ENCODE results near the gene ACTRT2. TPM values are rescaled to one million over a fixed set of nuclear protein-coding genes. Genes with fewer than 3 reads are reported as not detected.

Gene ACTRT2
- total RNA-seq, 1 donor from 2014 or later, result not detected

DNA sequence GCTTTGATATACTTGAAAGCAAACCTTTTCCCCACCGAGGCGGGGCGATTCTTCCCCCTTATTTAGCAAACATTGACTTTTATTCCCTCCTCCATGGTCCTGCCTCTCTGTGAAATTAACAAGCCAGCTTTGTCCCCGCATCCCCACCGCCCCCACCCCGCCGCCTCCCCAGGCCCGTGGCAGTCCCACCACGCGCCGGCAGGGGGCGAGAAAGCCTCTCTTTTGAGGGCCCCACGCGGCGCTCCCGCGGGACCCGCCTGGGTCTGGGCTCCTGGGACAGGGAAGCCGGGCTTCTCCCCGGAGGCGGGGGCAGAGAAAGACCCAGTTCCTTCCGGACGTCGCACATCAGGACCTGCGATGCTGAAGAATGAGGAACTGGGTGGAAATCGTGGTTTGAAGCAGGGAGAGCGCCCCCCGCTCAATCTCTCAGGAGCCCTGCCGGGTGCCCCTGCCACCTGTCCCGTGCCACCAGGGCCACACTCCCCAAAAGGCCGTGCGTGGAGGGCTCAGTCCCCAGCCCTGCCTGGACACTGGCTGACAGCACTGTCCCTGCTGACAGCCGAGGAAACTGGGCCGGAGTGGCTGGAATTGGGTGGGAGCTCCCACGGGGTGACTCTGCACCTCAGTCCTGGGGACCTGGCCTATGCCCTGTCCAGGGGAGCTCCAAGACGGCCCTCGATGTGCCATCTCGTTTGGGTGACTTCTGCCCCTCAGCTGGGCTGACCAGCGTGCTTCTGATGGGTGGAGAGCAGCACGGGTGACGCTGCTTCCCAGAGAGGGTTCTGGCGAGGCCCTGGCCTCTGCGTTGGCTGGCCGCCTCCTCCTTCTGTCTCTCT is 8.6 kb upstream of the ACTRT2 start:
- intact Hi-C loops (cut with micrococcal nuclease), result loop anchor here (5.0 kb wide), 1 partner anchor 410 kb away; no protein-coding TSS in a partner anchor
- DNase-seq, result peak; percentile 48
- TF ChIP-seq, protein P1, sequence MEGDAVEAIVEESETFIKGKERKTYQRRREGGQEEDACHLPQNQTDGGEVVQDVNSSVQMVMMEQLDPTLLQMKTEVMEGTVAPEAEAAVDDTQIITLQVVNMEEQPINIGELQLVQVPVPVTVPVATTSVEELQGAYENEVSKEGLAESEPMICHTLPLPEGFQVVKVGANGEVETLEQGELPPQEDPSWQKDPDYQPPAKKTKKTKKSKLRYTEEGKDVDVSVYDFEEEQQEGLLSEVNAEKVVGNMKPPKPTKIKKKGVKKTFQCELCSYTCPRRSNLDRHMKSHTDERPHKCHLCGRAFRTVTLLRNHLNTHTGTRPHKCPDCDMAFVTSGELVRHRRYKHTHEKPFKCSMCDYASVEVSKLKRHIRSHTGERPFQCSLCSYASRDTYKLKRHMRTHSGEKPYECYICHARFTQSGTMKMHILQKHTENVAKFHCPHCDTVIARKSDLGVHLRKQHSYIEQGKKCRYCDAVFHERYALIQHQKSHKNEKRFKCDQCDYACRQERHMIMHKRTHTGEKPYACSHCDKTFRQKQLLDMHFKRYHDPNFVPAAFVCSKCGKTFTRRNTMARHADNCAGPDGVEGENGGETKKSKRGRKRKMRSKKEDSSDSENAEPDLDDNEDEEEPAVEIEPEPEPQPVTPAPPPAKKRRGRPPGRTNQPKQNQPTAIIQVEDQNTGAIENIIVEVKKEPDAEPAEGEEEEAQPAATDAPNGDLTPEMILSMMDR (IDR thresholded peaks at IDR 0.05; ENCODE audit: borderline replicate concordance), result peak; percentile 88
- H3K36me3 ChIP-seq, result no peaks in the 10 kb centered on the region
- H3K4me3 ChIP-seq, result no peak overlapping the region
- no peak overlapping the region for H3K27ac ChIP-seq (replicated peaks)
- peaks cover 17% of the 10 kb centered on the region for H3K9me3 ChIP-seq (replicated peaks)
- H3K27me3 ChIP-seq (ENCODE audit: low read depth), result peaks cover 81% of the 10 kb centered on the region
- no peaks in the 10 kb centered on the region for H3K4me1 ChIP-seq

DNA sequence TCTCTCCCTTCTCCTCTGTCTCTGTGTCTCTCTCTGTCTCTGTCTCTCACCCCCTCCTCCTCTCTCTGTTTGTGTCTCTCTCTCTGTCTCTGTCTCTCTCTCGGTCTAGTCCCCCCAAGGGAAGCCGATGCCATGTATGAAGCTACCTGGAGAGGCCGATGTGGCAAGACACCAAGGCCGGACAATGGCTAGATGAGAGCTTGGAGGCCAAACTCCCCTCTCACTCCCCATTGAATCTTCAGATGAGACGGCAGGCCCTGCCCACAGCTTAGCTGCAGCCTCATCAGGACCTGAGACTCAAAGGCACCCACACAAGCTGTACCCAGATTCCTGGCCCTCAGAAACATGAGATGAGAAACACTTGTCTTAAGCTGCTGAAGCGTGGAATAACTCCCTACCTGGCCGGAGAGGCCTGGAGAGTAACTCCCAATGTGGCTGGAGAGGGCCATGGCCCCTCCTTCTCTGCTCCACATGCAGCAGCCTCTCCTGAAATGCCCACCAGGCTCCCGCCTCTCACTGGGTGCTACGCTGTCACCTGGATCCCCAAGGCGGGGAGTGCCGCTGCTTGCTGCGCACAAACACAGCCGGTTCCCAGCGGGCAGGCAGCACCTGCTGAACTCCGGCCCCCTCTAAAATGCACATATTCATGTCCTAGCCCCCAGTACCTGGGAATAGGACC is 7.8 kb upstream of the ACTRT2 start:
- intact Hi-C loops (cut with micrococcal nuclease), result loop anchor here (5.0 kb wide), 1 partner anchor 409 kb away; no protein-coding TSS in a partner anchor
- H3K4me1 ChIP-seq, result no peaks in the 10 kb centered on the region
- H3K36me3 ChIP-seq, result no peaks in the 10 kb centered on the region
- peaks cover 9% of the 10 kb centered on the region for H3K9me3 ChIP-seq (replicated peaks)
- H3K4me3 ChIP-seq, result no peak overlapping the region
- TF ChIP-seq, protein P1 (IDR thresholded peaks at IDR 0.05; ENCODE audit: borderline replicate concordance), result no peak
- peak; percentile 3 for DNase-seq
- H3K27ac ChIP-seq (replicated peaks), result no peak overlapping the region
- H3K27me3 ChIP-seq (ENCODE audit: low read depth), result peaks cover 84% of the 10 kb centered on the region

DNA sequence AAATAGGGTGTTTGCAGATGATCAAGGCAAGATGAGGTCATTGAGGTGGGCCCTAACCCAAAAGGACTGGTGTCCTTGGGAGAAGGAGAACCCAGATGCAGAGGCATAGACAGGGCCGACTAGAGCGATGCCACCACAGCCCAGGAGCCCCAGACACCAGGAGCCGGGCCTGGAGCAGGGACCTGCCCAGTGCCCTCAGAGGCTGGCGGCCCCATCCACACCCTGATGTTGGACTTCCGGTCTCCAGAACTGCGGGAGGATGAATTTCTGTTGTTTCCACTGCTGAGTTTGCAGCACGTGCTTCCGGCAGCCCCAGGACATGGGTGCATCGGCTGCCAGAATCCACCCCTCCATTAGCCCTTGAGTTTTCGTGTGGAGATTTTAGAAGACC is 7.2 kb upstream of the ACTRT2 start:
- TF ChIP-seq, protein P1 (IDR thresholded peaks at IDR 0.05; ENCODE audit: borderline replicate concordance), result no peak
- Histone ChIP-seq H3K36me3 (no peaks in the 10 kb centered on the region), H3K9me3 (replicated peaks) (peaks cover 3% of the 10 kb centered on the region), H3K27ac (replicated peaks) (no peak overlapping the region), H3K4me1 (no peaks in the 10 kb centered on the region), H3K27me3 (ENCODE audit: low read depth) (peaks cover 82% of the 10 kb centered on the region), H3K4me3 (no peak overlapping the region)
- intact Hi-C loops (cut with micrococcal nuclease), result loop anchor here (5.0 kb wide), 1 partner anchor 408 kb away; no protein-coding TSS in a partner anchor
- DNase-seq, result peak; percentile 6

DNA sequence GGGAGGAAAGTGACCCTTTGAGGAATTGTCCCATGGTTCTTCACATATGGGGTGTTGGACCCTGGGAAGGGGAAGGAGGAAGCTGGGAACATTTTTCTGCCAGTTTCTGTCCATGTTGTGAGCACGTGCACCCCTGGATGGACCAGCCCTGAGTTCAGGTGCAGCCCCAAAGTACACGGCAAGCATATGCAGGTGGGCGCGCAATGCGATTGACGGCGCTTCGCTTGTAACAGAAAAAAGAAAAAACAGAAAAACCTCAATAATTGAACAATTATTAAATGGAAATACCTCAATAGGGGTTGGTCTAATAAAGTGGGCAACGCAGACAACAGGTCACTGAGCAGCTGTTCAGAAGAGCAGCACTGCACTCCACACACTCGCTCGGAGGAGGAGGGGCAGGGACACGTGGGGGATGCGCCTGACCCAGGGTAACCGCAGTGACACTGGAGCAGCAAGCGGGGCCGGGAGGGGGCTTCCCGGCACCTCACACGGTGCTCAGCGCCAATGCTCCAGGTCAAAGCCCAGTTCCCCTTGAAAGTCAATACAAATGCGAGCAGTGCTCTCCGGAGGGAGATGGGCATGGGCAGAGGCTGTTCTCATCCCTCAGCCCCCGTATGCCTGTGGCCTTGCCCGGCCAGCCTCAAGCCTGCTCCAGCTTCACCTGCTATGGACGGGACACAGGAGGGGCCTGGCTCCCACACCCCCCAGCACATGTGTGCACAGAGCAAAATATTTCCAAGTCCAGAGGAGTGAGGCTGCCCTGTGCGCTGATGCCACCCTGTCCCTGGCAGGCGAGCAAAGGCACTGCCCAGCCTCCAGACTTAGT is 6.6 kb upstream of the ACTRT2 start:
- Histone ChIP-seq H3K9me3 (replicated peaks) (no peaks in the 10 kb centered on the region), H3K4me1 (no peaks in the 10 kb centered on the region), H3K27ac (replicated peaks) (no peak overlapping the region), H3K27me3 (ENCODE audit: low read depth) (peaks cover 79% of the 10 kb centered on the region), H3K4me3 (no peak overlapping the region), H3K36me3 (no peaks in the 10 kb centered on the region)
- intact Hi-C loops (cut with micrococcal nuclease), result loop anchor here (5.0 kb wide), 1 partner anchor 408 kb away; no protein-coding TSS in a partner anchor
- TF ChIP-seq, protein P1 (IDR thresholded peaks at IDR 0.05; ENCODE audit: borderline replicate concordance), result no peak
- peak; percentile 5 for DNase-seq

DNA sequence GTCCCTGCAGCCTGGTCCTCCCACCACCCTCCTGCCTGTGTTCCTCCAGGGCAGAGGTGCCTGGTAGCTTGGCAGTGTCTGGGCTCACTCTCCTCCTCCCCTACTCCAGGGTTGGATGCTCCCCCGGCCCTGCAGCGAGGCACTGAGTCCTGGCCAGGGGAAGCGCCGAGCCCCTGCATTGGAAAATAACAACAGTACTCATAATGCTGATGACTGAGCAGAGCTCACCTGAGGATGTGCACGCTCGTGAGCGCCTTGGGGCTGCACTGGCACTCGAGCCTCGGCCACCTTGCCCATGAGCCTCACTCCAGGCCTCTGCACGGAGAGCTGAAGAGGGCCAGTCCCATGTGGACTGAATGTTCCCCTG is 6.0 kb upstream of the ACTRT2 start:
- DNase-seq, result peak; percentile 4
- TF ChIP-seq, protein P1 (IDR thresholded peaks at IDR 0.05; ENCODE audit: borderline replicate concordance), result no peak
- intact Hi-C loops (cut with micrococcal nuclease), result no loop called here
- H3K36me3 ChIP-seq, result no peaks in the 10 kb centered on the region
- no peaks in the 10 kb centered on the region for H3K9me3 ChIP-seq (replicated peaks)
- H3K27ac ChIP-seq (replicated peaks), result no peak overlapping the region
- H3K4me1 ChIP-seq, result no peaks in the 10 kb centered on the region
- no peak overlapping the region for H3K4me3 ChIP-seq
- H3K27me3 ChIP-seq (ENCODE audit: low read depth), result peaks cover 78% of the 10 kb centered on the region

All from left ventricle myocardium inferior (tissue), 1 donor.